K562 (cell line): ENCODE measurements around the gene RAP1GDS1. TPM values are rescaled to one million over a fixed set of nuclear protein-coding genes. Genes with fewer than 3 reads are reported as not detected.

Experiments
- ATAC-seq: fragments of 200-7000 bp; cut with Tn5 transposase; 3 replicates; pipeline ENCODE4 v1.9.1; 2020; ENCODE audit warnings: moderate library complexity
- BruUV-seq: library from RNA; stranded (reverse); fragments of 400-500 nt; replicated peaks from 2 replicates; lab custom pipeline; 2021; lab: Mats Ljungman, UMichigan
- CTCF ChIA-PET: fragments of 300-600 bp; formaldehyde crosslinking; extraction: SDS; loops from one replicate; lab custom pipeline; 2021; ENCODE audit warnings: low intra/inter-chr PET ratio; lab: Yijun Ruan, JAX
- POLR2A ChIA-PET: fragments of 300-600, 350-650 bp; sonication (Branson Sonifier 250); formaldehyde crosslinking; extraction: SDS; loops from one replicate; lab custom pipeline; 2021; ENCODE audit warnings: antibody characterized with exemption, inconsistent platforms; lab: Yijun Ruan, JAX
- DNase-seq, 4 experiments: peaks; one replicate each; pipeline versions ENCODE4 v3.0.0 to v3.0.0-alpha.2; 2011 to 2018; ENCODE audit warnings: low spot score in 3 of 4, mixed read lengths in 3 of 4; ENCODE audit errors: extremely low read depth in 1 of 4
- FAIRE-seq: peaks from 2 replicates; lab custom pipeline; 2011; peaks lifted over from hg19 to GRCh38; lab: Jason Lieb, UNC
- H2AFZ ChIP-seq: 2 replicates; pipeline ENCODE4 v1.6.0; 2011; ENCODE audit warnings: low read depth, low read length, control low read depth, inconsistent platforms
- H3K27ac ChIP-seq: fragments of 200-600 bp; 3 replicates; pipeline ENCODE4 v1.8.0; 2011; ENCODE audit warnings: low read depth, mild to moderate bottlenecking, control low read depth, inconsistent platforms, low read length, moderate library complexity, mixed read lengths; ENCODE audit errors: extremely low read depth
- H3K27me3 ChIP-seq, 2 experiments: fragments of 300-600 bp in 1 of 2; 2 replicates in 1 of 2; 3 replicates in 1 of 2; pipeline versions ENCODE4 v1.6.0 to v1.8.0; 2011; ENCODE audit warnings: inconsistent platforms in 2 of 2, low read length in 2 of 2, mild to moderate bottlenecking in 1 of 2, mixed read lengths in 1 of 2, moderate library complexity in 1 of 2; ENCODE audit not compliant: control insufficient read depth in 2 of 2, insufficient read depth in 2 of 2
- H3K36me3 ChIP-seq: fragments of 300-600 bp; 3 replicates; pipeline ENCODE4 v1.8.0; 2011; ENCODE audit warnings: mild to moderate bottlenecking, low read length, inconsistent platforms; ENCODE audit not compliant: control insufficient read depth, insufficient read depth
- H3K4me1 ChIP-seq, 2 experiments: fragments of 200-600 bp in 1 of 2; replicated peaks in 1 of 2; 2 replicates in 1 of 2; 3 replicates in 1 of 2; pipeline versions ENCODE4 v1.5.1 to v1.8.0; 2011; ENCODE audit warnings: inconsistent platforms in 2 of 2, low read length in 2 of 2, mild to moderate bottlenecking in 1 of 2, mixed read lengths in 1 of 2, moderate library complexity in 1 of 2; ENCODE audit not compliant: control insufficient read depth in 2 of 2, insufficient read depth in 2 of 2
- H3K4me2 ChIP-seq: 2 replicates; pipeline ENCODE4 v1.6.1; 2011; ENCODE audit warnings: low read length, control low read depth, inconsistent platforms, mixed read lengths; ENCODE audit not compliant: insufficient read depth
- H3K4me3 ChIP-seq: fragments of 200-600 bp; sonication (generic), shearing (Covaris generic); 2 replicates; pipeline ENCODE4 v1.5.1; 2016; ENCODE audit warnings: control low read depth, inconsistent platforms
- H3K79me2 ChIP-seq: fragments of 200-600 bp; 3 replicates; pipeline ENCODE4 v1.8.0; 2011; ENCODE audit warnings: low read length, inconsistent platforms; ENCODE audit not compliant: control insufficient read depth, insufficient read depth
- H3K9ac ChIP-seq, 2 experiments: 2 replicates each; pipeline versions ENCODE4 v1.6.0 to v1.6.1; 2011; ENCODE audit warnings: low read depth in 2 of 2, low read length in 2 of 2, control low read depth in 1 of 2, inconsistent platforms in 1 of 2, mild to moderate bottlenecking in 1 of 2, mixed read lengths in 1 of 2; ENCODE audit not compliant: insufficient read depth in 1 of 2
- H3K9me1 ChIP-seq: one replicate; pipeline ENCODE4 v1.6.0; 2011; ENCODE audit warnings: inconsistent platforms, mild to moderate bottlenecking, low read length, moderate library complexity; ENCODE audit not compliant: control insufficient read depth, insufficient read depth
- H3K9me3 ChIP-seq: replicated peaks from 2 replicates; pipeline ENCODE4 v1.5.1; 2011; ENCODE audit warnings: low read depth, low read length, inconsistent platforms; ENCODE audit not compliant: control insufficient read depth, insufficient read depth
- H4K20me1 ChIP-seq: replicated peaks from 2 replicates; pipeline ENCODE4 v1.6.1; 2011; ENCODE audit warnings: low read length, inconsistent platforms, mixed read lengths; ENCODE audit not compliant: control insufficient read depth, insufficient read depth
- ARID1B ChIP-seq: fragments of 450-650 bp; IDR thresholded peaks from 2 replicates; pipeline ENCODE4 v1.6.1; 2016; ENCODE audit warnings: antibody characterized with exemption, mild to moderate bottlenecking, inconsistent platforms
- CREM ChIP-seq: IDR thresholded peaks from 2 replicates; pipeline ENCODE4 v1.6.1; 2014; ENCODE audit warnings: antibody characterized with exemption, low read depth
- CXXC5 ChIP-seq: fragments of 250-450 bp; sonication (Bioruptor Pico); IDR thresholded peaks from 2 replicates; pipeline ENCODE4 v1.8.0; 2022; ENCODE audit warnings: inconsistent platforms, mild to moderate bottlenecking, moderate library complexity
- DACH1 ChIP-seq: fragments of 450-650 bp; IDR thresholded peaks from 2 replicates; pipeline ENCODE4 v1.6.1; 2018; ENCODE audit not compliant: partially characterized antibody
- DPF2 ChIP-seq: fragments of 450-650 bp; IDR thresholded peaks from 2 replicates; pipeline ENCODE4 v1.6.1; 2016
- EHMT2 ChIP-seq: fragments of 450-650 bp; IDR thresholded peaks from 2 replicates; pipeline ENCODE4 v1.6.1; 2018; ENCODE audit warnings: antibody characterized with exemption
- FOXA1 ChIP-seq: fragments of 450-650 bp; IDR thresholded peaks from 2 replicates; pipeline ENCODE4 v1.6.1; 2016; ENCODE audit warnings: mild to moderate bottlenecking, borderline replicate concordance
- KAT8 ChIP-seq: fragments of 450-650 bp; IDR thresholded peaks from 2 replicates; pipeline ENCODE4 v1.6.1; 2016; ENCODE audit warnings: low read depth, mild to moderate bottlenecking
- LEF1 ChIP-seq: fragments of 450-650 bp; IDR thresholded peaks from 2 replicates; pipeline ENCODE4 v1.6.1; 2016; ENCODE audit warnings: mild to moderate bottlenecking
- MEIS2 ChIP-seq: fragments of 450-650 bp; IDR thresholded peaks from 2 replicates; pipeline ENCODE4 v1.6.1; 2014; ENCODE audit warnings: mild to moderate bottlenecking; ENCODE audit not compliant: partially characterized antibody
- PHF21A ChIP-seq: fragments of 450-650 bp; IDR thresholded peaks from 2 replicates; pipeline ENCODE4 v1.6.1; 2017; ENCODE audit warnings: low read depth, borderline replicate concordance
- TAL1 ChIP-seq: fragments of 450-650 bp; IDR thresholded peaks from 2 replicates; pipeline ENCODE4 v1.6.1; 2016; ENCODE audit warnings: mild to moderate bottlenecking
- WGBS: fragments of 100-300 bp; shearing (Covaris generic); methylation state at CpG from one replicate; pipeline ENCODE4 v1.1.6; 2016; ENCODE audit warnings: low coverage, mixed read lengths; ENCODE audit not compliant: insufficient coverage; ENCODE audit errors: missing lambda C conversion rate; 5-methylcytosine and 5-hydroxymethylcytosine counted together
- in situ Hi-C: fragments of 300-500 bp; cut with MboI; formaldehyde crosslinking; loops from 4 replicates; pipeline ENCODE4 v1.15.0; 2018; ENCODE audit warnings: inconsistent platforms, mixed read lengths
- intact Hi-C: fragments of 100-400 bp; cut with micrococcal nuclease; formaldehyde crosslinking; loops from 2 replicates; pipeline ENCODE4 v1.14.2; 2022
- polyA plus RNA-seq, 8 experiments: library from polyadenylated mRNA; depleted of rRNA in 4 of 8; stranded (reverse) in 5 of 8; unstranded in 3 of 8; fragments of >200 nt; fragmentation: Nextera tagmentation in 2 of 8; fragmentation: Illumina TruSeq in 1 of 8; extraction: Ambion mirVana in 2 of 8; extraction: Trizol in 1 of 8; gene quantifications; 2 replicates each; pipeline versions ENCODE4 v1.2.1 to v1.2.3, GENCODE V29; 2011 to 2014; ENCODE audit warnings: inconsistent platforms in 1 of 8, missing spikeins in 1 of 8
- total RNA-seq, 7 experiments: library from RNA; depleted of rRNA in 6 of 7; stranded (reverse); fragments of >200 nt in 6 of 7; fragmentation: Illumina TruSeq in 2 of 7; extraction: Trizol in 2 of 7; gene quantifications; 2 replicates each; pipeline versions ENCODE4 v1.2.1 to v1.2.3, GENCODE V29; 2011 to 2021; ENCODE audit warnings: low replicate concordance in 1 of 7
- TF ChIP-seq, protein P1 (sequence below): fragments of 250-450 bp; sonication (Bioruptor Pico); IDR thresholded peaks from 2 replicates; pipeline ENCODE4 v1.5.0; 2021; ENCODE audit warnings: mild to moderate bottlenecking, borderline replicate concordance
- TF ChIP-seq, protein P2 (sequence below): IDR thresholded peaks from 2 replicates; pipeline ENCODE4 v1.6.1; 2012; ENCODE audit warnings: low read depth, low read length, improper control_type of control experiment, borderline replicate concordance

RAP1GDS1 gene
- total and polyA plus RNA-seq, 9 of the 15 experiments (the other 6 are each of a cell fraction or from before 2014, with no cell fraction given): 27.2 to 55.6 (median 31.5) TPM

DNA sequence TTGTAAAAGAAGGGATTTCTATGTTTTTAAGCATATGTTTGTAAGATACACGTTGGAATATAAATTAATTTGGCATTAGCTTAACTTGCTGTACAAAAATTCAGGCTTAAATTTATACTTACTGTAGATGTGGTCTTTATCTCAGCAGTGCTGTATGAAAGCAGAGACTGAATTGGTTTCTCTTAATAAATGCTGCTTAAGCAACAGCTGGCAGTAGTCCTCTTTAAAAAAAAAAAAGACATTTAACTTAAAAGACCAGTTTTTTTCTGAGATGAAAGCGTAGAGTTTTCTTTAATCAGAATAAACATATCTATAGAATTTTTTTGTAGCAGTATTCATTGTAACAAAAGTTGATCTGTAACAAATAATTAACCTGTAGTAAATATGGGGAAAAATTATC is 124.6 kb downstream of the RAP1GDS1 start (continued):
- no peak for TF ChIP-seq LEF1
- no peak for TF ChIP-seq CREM
- TF ChIP-seq KAT8: no peak
- TF ChIP-seq, all 486 proteins: peak for 0

GRCh38 chr4:98387345-98388026 is 126.3 kb downstream of the RAP1GDS1 start:
- no peaks in the 10 kb centered on the region for H3K27me3 ChIP-seq
- POLR2A ChIA-PET: interaction anchor here (1.4 kb wide), 1 partner anchor 11 kb away, joined by 4 read pairs; no protein-coding TSS in a partner anchor
- TF ChIP-seq DPF2: peak; percentile 46; the same call in 1 of the 2 replicates
- no peak for TF ChIP-seq CXXC5 (CRISPR knock-in tag)
- TF ChIP-seq EHMT2: 0 out of 2 replicates have a peak, but pooled peaks have one; percentile 25
- TF ChIP-seq ARID1B: peak; percentile 78
- no peak for TF ChIP-seq PHF21A
- peak; percentile 23 for TF ChIP-seq MEIS2
- TF ChIP-seq TAL1: peak; percentile 55; the same call in 1 of the 2 replicates
- TF ChIP-seq FOXA1: no peak
- TF ChIP-seq, protein P1, sequence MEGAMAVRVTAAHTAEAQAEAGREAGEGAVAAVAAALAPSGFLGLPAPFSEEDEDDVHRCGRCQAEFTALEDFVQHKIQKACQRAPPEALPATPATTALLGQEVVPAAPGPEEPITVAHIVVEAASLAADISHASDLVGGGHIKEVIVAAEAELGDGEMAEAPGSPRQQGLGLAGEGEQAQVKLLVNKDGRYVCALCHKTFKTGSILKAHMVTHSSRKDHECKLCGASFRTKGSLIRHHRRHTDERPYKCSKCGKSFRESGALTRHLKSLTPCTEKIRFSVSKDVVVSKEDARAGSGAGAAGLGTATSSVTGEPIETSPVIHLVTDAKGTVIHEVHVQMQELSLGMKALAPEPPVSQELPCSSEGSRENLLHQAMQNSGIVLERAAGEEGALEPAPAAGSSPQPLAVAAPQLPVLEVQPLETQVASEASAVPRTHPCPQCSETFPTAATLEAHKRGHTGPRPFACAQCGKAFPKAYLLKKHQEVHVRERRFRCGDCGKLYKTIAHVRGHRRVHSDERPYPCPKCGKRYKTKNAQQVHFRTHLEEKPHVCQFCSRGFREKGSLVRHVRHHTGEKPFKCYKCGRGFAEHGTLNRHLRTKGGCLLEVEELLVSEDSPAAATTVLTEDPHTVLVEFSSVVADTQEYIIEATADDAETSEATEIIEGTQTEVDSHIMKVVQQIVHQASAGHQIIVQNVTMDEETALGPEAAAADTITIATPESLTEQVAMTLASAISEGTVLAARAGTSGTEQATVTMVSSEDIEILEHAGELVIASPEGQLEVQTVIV (CRISPR knock-in tag): no peak
- TF ChIP-seq DACH1: no peak
- TF ChIP-seq, protein P2, sequence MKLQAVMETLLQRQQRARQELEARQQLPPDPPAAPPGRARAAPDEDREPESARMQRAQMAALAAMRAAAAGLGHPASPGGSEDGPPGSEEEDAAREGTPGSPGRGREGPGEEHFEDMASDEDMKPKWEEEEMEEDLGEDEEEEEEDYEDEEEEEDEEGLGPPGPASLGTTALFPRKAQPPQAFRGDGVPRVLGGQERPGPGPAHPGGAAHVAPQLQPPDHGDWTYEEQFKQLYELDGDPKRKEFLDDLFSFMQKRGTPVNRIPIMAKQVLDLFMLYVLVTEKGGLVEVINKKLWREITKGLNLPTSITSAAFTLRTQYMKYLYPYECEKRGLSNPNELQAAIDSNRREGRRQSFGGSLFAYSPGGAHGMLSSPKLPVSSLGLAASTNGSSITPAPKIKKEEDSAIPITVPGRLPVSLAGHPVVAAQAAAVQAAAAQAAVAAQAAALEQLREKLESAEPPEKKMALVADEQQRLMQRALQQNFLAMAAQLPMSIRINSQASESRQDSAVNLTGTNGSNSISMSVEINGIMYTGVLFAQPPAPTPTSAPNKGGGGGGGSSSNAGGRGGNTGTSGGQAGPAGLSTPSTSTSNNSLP: no peak

More at GRCh38 chr4:98387345-98388026, 126.3 kb downstream of the RAP1GDS1 start:
- Histone ChIP-seq H4K20me1 (no peaks in the 10 kb centered on the region), H2AFZ (peak overlapping the region; percentile 36; the same call in 1 of the 2 replicates), H3K79me2 (no peaks in the 10 kb centered on the region), H3K4me2 (peak overlapping the region; percentile 53; the same call in 1 of the 2 replicates), H3K27ac (peak overlapping the region; percentile 58), H3K4me3 (no peak overlapping the region), H3K36me3 (no peaks in the 10 kb centered on the region; the same call in 1 of the 3 replicates), H3K9me3 (no peaks in the 10 kb centered on the region), H3K9me1 (no peaks in the 10 kb centered on the region), H3K4me1 (peaks cover 2 to 6% of the 10 kb centered on the region in 2 experiments; a peak in 3 of 5 replicates), H3K9ac (no peak overlapping the region)
- CTCF ChIA-PET: no interaction called here
- 18% methylated on average over 5 of the region's 5 CpGs for WGBS
- in situ Hi-C loops (no loop called here), intact Hi-C loops (loop anchor here (5.0 kb wide), 2 partner anchors 125 to 235 kb away; partner anchors contain the start of gene RAP1GDS1)
- FAIRE-seq (peak; percentile 80), DNase-seq (peak in 3 of 4 experiments; percentile 9 to 49 (median 40)), ATAC-seq (peak; percentile 93)
- no TSS peak for BruUV-seq
